NT2/D1 (cell line): Measurements from ENCODE around the gene NDUFS6.

Experiments
- DNase-seq: peaks from one replicate; pipeline ENCODE4 v3.0.0-alpha.2; 2011; ENCODE audit warnings: low read depth, low spot score
- H3K27me3 ChIP-seq: 2 replicates; pipeline ENCODE4 v1.6.0; 2011; ENCODE audit warnings: mild to moderate bottlenecking; ENCODE audit not compliant: insufficient read length, insufficient read depth
- H3K36me3 ChIP-seq: 2 replicates; pipeline ENCODE4 v1.6.1; 2011; ENCODE audit warnings: mild to moderate bottlenecking, low read length, mixed read lengths; ENCODE audit not compliant: insufficient read depth, insufficient read length
- H3K4me1 ChIP-seq: 2 replicates; pipeline ENCODE4 v1.5.1; 2011; ENCODE audit not compliant: insufficient read depth, insufficient read length
- H3K4me3 ChIP-seq: 2 replicates; pipeline ENCODE4 v1.5.1; 2011; ENCODE audit warnings: low read depth; ENCODE audit not compliant: insufficient read length
- H3K9ac ChIP-seq: 2 replicates; pipeline ENCODE4 v1.6.0; 2011; ENCODE audit warnings: low read depth; ENCODE audit not compliant: insufficient read length
- H3K9me3 ChIP-seq: 2 replicates; pipeline ENCODE4 v1.5.1; 2011; ENCODE audit warnings: mild to moderate bottlenecking, low read length; ENCODE audit not compliant: insufficient read depth
- SUZ12 ChIP-seq: IDR thresholded peaks from 2 replicates; pipeline ENCODE4 v1.6.1; 2011; ENCODE audit not compliant: insufficient read length, insufficient read depth; ENCODE audit errors: extremely low read depth
- YY1 ChIP-seq: IDR thresholded peaks from 2 replicates; pipeline ENCODE4 v1.6.1; 2011; ENCODE audit not compliant: insufficient read length, insufficient read depth
- ZNF274 ChIP-seq: IDR thresholded peaks from 2 replicates; pipeline ENCODE4 v1.6.1; 2011; ENCODE audit warnings: mild to moderate bottlenecking, low read depth, low read length

The NDUFS6 gene

GRCh38 chr5:1767524-1768282 is 33.5 kb upstream of the NDUFS6 start:
- TF ChIP-seq YY1 (no peak), SUZ12 (no peak), ZNF274 (no peak)
- Histone ChIP-seq H3K9ac (no peak overlapping the region), H3K4me1 (no peaks in the 10 kb centered on the region), H3K27me3 (no peaks in the 10 kb centered on the region), H3K9me3 (no peaks in the 10 kb centered on the region), H3K36me3 (no peaks in the 10 kb centered on the region), H3K4me3 (no peak overlapping the region)
- no peak for DNase-seq

GRCh38 chr5:1768283-1769000 is 32.8 kb upstream of the NDUFS6 start:
- H3K27me3 ChIP-seq = no peaks in the 10 kb centered on the region
- no peak for DNase-seq

GRCh38 chr5:1769017-1769640 is 32.1 kb upstream of the NDUFS6 start:
- TF ChIP-seq ZNF274 = no peak
- TF ChIP-seq YY1 = no peak
- TF ChIP-seq SUZ12 = no peak
- no peaks in the 10 kb centered on the region for H3K4me1 ChIP-seq
- H3K9ac ChIP-seq = no peak overlapping the region
- H3K27me3 ChIP-seq = no peaks in the 10 kb centered on the region
- H3K36me3 ChIP-seq = no peaks in the 10 kb centered on the region
- DNase-seq = no peak
- H3K4me3 ChIP-seq = no peak overlapping the region
- H3K9me3 ChIP-seq = no peaks in the 10 kb centered on the region

More at GRCh38 chr5:1768283-1769000, 32.8 kb upstream of the NDUFS6 start:
- no peak for TF ChIP-seq ZNF274
- TF ChIP-seq SUZ12 = no peak
- TF ChIP-seq YY1 = no peak
- no peaks in the 10 kb centered on the region for H3K9me3 ChIP-seq
- no peak overlapping the region for H3K4me3 ChIP-seq
- H3K9ac ChIP-seq = no peak overlapping the region
- no peaks in the 10 kb centered on the region for H3K4me1 ChIP-seq
- H3K36me3 ChIP-seq = no peaks in the 10 kb centered on the region

- no peak overlapping the region for H3K4me3 ChIP-seq
- H3K36me3 ChIP-seq = no peaks in the 10 kb centered on the region
- H3K27me3 ChIP-seq = no peaks in the 10 kb centered on the region
- DNase-seq = no peak
- no peaks in the 10 kb centered on the region for H3K4me1 ChIP-seq
- no peak overlapping the region for H3K9ac ChIP-seq
- H3K9me3 ChIP-seq = no peaks in the 10 kb centered on the region
- TF ChIP-seq SUZ12 = no peak
- TF ChIP-seq YY1 = no peak
- TF ChIP-seq ZNF274 = no peak
These were observed 31.3 kb upstream of the NDUFS6 start for GRCh38 chr5:1769752-1770442.

GRCh38 chr5:1770443-1770802 is 30.8 kb upstream of the NDUFS6 start:
- Histone ChIP-seq H3K9ac (no peak overlapping the region), H3K4me3 (no peak overlapping the region), H3K4me1 (no peaks in the 10 kb centered on the region), H3K27me3 (no peaks in the 10 kb centered on the region), H3K9me3 (no peaks in the 10 kb centered on the region), H3K36me3 (no peaks in the 10 kb centered on the region)
- no peak for TF ChIP-seq SUZ12
- TF ChIP-seq ZNF274 = no peak
- TF ChIP-seq YY1 = no peak
- DNase-seq = no peak

GRCh38 chr5:1771149-1772065 is 29.8 kb upstream of the NDUFS6 start:
- H3K4me3 ChIP-seq = no peak overlapping the region
- TF ChIP-seq YY1 (no peak), ZNF274 (no peak), SUZ12 (no peak)
- no peaks in the 10 kb centered on the region for H3K36me3 ChIP-seq
- no peaks in the 10 kb centered on the region for H3K27me3 ChIP-seq
- H3K4me1 ChIP-seq = no peaks in the 10 kb centered on the region
- DNase-seq = no peak
- H3K9ac ChIP-seq = no peak overlapping the region
- H3K9me3 ChIP-seq = no peaks in the 10 kb centered on the region
